Heart right ventricle (tissue), 16 donors: ENCODE data around the gene UNC5B. TPM values are rescaled to one million over a fixed set of nuclear protein-coding genes. Genes with fewer than 3 reads are reported as not detected.

Experiments
- ATAC-seq, 8 donors: fragments of 200-7000 bp; cut with Tn5 transposase; one replicate each; pipeline ENCODE4 v1.9.1; 2020; ENCODE audit warnings: mild to moderate bottlenecking in 8 of 8, moderate library complexity in 8 of 8, moderate number of reproducible peaks in 1 of 8
- DNase-seq, 2 donors: peaks; one replicate each; pipeline ENCODE4 v3.0.0-alpha.2; 2020
- H3K27ac ChIP-seq, 10 donors: fragments of 200-600 bp; sonication (generic) in 2 of 10; one replicate each; pipeline versions ENCODE4 v1.5.0 to v1.8.0; 2020 to 2022; ENCODE audit warnings: mild to moderate bottlenecking in 3 of 10
- H3K27me3 ChIP-seq, 7 donors: fragments of 200-600 bp; one replicate each; pipeline ENCODE4 v1.8.0; 2021 to 2022; ENCODE audit warnings: mild to moderate bottlenecking in 2 of 7
- H3K36me3 ChIP-seq, 9 donors: fragments of 200-600 bp; sonication (generic) in 1 of 9; one replicate each; pipeline versions ENCODE4 v1.5.0 to v1.8.0; 2020 to 2022; ENCODE audit warnings: mild to moderate bottlenecking in 2 of 9
- H3K4me1 ChIP-seq, 9 donors: fragments of 200-600 bp; sonication (generic) in 1 of 9; one replicate each; pipeline versions ENCODE4 v1.5.0 to v1.8.0; 2020 to 2022; ENCODE audit warnings: mild to moderate bottlenecking in 4 of 9
- H3K4me3 ChIP-seq, 10 donors: fragments of 200-600 bp; sonication (generic) in 2 of 10; one replicate each; pipeline versions ENCODE4 v1.5.0 to v1.8.0; 2020 to 2022; ENCODE audit warnings: mild to moderate bottlenecking in 7 of 10, moderate library complexity in 2 of 10
- H3K9me3 ChIP-seq, 11 donors: fragments of 200-600 bp in 10 of 11; sonication (generic) in 2 of 11; one replicate each; pipeline versions ENCODE4 v1.5.0 to v1.8.0; 2013 to 2022; ENCODE audit warnings: mild to moderate bottlenecking in 2 of 11, control low read depth in 1 of 11, moderate library complexity in 1 of 11
- WGBS, 2 donors: extraction: QIAGEN DNeasy Blood & Tissue Kit; methylation state at CpG; one replicate each; pipeline ENCODE4 v1.1.7; 2013; ENCODE audit warnings: inconsistent platforms in 1 of 2; 5-methylcytosine and 5-hydroxymethylcytosine counted together
- intact Hi-C, 10 donors: fragments of 100-400 bp; cut with DNase I; formaldehyde crosslinking; loops; one replicate each; pipeline versions ENCODE4 v1.11.1 to v1.14.2; 2022
- polyA plus RNA-seq, 2 donors: library from polyadenylated mRNA; stranded (reverse); fragments of 200-250 nt; gene quantifications; one replicate each; pipeline ENCODE4 v1.2.3, GENCODE V29; 2013
- total RNA-seq, 10 donors: library from RNA; stranded (reverse); fragmentation: NEBNext Ultra II Directional in 3 of 10; extraction: Animal tissue kit (Norgen Biotek cat#: 25700) in 3 of 10; gene quantifications; one replicate each; pipeline versions ENCODE4 v1.2.1 to v1.2.4, GENCODE V29; 2021 to 2023
- TF ChIP-seq, protein P1 (sequence below), 9 donors: fragments of 200-600 bp; sonication (generic) in 2 of 9; IDR thresholded peaks; one replicate each; pipeline versions ENCODE4 v1.5.0 to v1.8.0; 2021 to 2022; ENCODE audit warnings: antibody characterized with exemption in 9 of 9, mild to moderate bottlenecking in 5 of 9, moderate library complexity in 1 of 9
- donor health status: Arrhythmogenic right ventricular cardiomyopathy.
- donor health status: ischemic (EF 13 %, LVEDD 7.1; RV severe dilation, severe dysfunction).
- donor health status: healthy with polysubstance abuse.
- donor health status: DM: no; HTN: yes; CAD: no.
- donor health status: DM: no; HTN: no; CAD: no.
- donor health status: ischemic (EF 25% LVEDD 6.9; RV normal size, moderate dysfunction).
- donor health status: ischemic (EF 25% LVEDD 5.7; RV mildly dilated, moderate dysfunction).
- donor health status: healthy.
- donor health status: DM: yes; HTN: yes; CAD: no.
- donor health status: Ischemic cardiomyopathy.
- donor health status: ischemic (EF 35%, LVEDD 5.7; RV mildly dilated, moderate dysfunction).
- donor health status: nonischemic (EF 11% LVEDD 7.7; RV severe dilation, severe dysfunction).
- donor health status: DM: yes; HTN: yes; CAD: no.
- donor health status: PGD.
- donor health status: ischemic (EF 29% LVEDD 5.4; RV normal size, mild dysfunction).
- donor health status: nonischemic (EF 23%, LVEDD 6.1; RV moderate dilation, normal function).

UNC5B gene
- total and polyA plus RNA-seq, 12 donors, result 3.3 to 20.6 (median 12.1) TPM

DNA sequence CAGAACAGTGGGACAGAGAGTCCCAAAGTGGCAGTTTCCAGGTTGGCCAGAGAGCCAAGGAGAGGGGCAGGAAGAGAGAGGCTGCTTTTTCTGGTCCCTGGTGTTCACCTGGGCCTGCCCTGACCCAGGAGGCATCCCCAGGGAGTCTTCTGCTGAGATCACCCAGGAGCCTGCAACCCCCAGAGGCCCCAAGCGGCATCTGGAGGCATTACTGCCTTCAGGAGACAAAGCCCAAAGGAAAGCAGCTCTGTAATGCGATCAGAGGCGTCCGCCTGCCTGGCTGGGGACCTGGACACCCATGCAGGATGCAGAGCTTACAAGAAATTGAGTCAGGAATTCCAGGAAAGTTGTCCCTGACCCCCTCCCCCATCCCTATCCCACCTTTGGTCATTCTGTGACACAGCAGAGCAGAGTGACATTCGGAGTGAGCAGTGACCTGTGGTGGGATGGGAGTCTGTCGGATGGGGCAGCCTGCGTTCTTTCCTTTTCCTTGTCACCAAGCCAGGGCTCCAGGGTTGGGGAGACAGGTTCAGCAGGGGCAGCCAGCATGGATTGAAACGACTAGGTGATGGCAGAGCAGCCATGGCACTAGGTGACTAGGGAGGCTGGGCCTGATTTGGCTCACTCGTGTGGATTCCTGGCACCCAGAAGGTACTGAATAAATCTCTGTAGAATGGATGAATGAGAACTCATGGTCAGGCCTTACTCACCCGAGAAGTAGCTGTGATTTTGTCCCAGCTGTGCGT lies 10.4 kb downstream of the UNC5B start:
- Histone ChIP-seq H3K36me3 (peaks cover 0 to 4% (median 0%) of the 10 kb centered on the region in 9 donors), H3K4me3 (no peak overlapping the region), H3K27me3 (peaks cover 0 to 2% (median 0%) of the 10 kb centered on the region in 7 donors), H3K4me1 (peaks cover 5 to 66% (median 47%) of the 10 kb centered on the region in 9 donors), H3K27ac (no peak overlapping the region), H3K9me3 (no peaks in the 10 kb centered on the region)
- no peak for DNase-seq
- WGBS, 2 donors, result 78 to 83% methylated on average over 11 of the region's 11 CpGs
- no peak for ATAC-seq
- TF ChIP-seq, protein P1, sequence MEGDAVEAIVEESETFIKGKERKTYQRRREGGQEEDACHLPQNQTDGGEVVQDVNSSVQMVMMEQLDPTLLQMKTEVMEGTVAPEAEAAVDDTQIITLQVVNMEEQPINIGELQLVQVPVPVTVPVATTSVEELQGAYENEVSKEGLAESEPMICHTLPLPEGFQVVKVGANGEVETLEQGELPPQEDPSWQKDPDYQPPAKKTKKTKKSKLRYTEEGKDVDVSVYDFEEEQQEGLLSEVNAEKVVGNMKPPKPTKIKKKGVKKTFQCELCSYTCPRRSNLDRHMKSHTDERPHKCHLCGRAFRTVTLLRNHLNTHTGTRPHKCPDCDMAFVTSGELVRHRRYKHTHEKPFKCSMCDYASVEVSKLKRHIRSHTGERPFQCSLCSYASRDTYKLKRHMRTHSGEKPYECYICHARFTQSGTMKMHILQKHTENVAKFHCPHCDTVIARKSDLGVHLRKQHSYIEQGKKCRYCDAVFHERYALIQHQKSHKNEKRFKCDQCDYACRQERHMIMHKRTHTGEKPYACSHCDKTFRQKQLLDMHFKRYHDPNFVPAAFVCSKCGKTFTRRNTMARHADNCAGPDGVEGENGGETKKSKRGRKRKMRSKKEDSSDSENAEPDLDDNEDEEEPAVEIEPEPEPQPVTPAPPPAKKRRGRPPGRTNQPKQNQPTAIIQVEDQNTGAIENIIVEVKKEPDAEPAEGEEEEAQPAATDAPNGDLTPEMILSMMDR (IDR thresholded peaks at IDR 0.05), result no peak
- intact Hi-C loops, result no loop called here

DNA sequence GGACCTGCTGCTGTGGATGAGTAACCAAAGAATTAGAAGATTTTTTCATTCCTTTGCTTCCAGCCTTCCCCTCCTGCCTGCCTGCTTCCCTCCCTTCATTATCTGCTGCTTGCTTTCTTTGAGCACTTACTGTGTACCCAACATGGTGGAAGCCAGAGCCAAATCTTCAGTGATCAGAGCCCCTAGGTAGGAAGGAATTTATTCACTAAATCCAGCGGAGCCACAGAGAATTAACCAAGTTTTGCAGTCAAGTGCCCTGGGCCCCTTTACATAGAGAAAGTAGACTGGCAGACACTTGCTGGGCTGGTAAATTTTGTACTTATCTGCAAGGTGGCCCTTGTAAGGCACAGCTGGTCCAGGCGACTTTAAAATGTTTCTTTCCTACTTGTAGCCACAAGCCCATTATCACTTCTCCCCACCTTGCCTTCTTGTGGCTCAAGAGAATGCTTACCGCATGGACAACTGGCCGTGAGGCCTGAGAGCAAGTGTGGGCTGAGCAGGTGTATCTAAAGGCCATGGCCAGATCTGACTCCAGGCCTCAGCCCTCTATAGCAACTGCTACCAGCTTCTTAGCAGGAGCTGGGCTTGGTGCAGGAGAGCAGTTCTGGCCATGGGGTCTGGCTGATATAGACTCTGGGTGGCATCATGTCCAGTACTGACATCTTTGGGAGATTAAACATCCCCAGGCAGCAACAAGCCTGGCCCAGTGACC lies 11.1 kb downstream of the UNC5B start:
- Histone ChIP-seq H3K27ac (peak overlapping the region in 1 of 10 donors; percentile 48), H3K4me3 (no peak overlapping the region), H3K9me3 (no peaks in the 10 kb centered on the region), H3K4me1 (peaks cover 2 to 61% (median 40%) of the 10 kb centered on the region in 9 donors), H3K36me3 (peaks cover 0 to 4% (median 0%) of the 10 kb centered on the region in 9 donors), H3K27me3 (no peaks in the 10 kb centered on the region)
- TF ChIP-seq, protein P1 (IDR thresholded peaks at IDR 0.05), result no peak
- 91 to 95% methylated on average over 4 of the region's 4 CpGs for WGBS, 2 donors
- no peak for DNase-seq
- intact Hi-C loops, result no loop called here
- peak in 1 of 8 donors; percentile 11 for ATAC-seq

DNA sequence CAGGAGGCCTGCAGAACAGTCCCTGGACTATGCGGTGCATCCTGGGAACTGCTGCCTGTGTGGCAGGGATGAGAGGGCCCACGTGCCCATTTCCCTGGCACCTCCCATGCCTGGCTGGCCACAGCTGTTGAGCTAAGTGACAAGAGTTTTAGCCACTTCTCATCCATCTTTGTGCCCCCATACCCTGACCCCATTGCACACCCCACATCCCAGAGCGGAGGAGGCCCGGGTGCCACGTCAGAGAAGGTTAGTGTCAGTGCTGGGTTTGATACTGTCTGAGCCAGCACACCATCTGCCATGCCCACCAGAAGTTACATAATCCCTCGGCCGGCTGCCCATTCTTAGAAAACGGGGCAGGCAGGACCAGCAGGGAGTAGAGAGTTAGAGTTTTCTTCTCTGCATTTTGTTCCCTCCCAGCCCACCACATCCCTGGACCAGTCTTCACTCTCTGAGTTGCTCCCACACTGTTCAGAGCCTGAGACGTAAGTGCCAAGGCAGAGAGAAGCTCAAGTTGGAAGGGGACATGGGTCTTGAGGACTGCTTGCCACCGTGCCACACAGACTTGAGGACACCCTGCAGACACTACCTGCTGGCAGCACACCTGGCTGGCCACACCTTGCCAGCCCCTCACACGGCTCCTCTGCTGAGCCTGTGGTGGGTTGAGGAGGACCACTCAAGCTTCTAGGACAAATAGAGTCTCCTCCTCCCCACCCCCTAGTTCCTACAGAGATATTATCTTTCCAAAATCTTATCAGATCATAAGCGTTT lies 13.1 kb downstream of the UNC5B start:
- H3K4me1 ChIP-seq, result peaks cover 3 to 61% (median 39%) of the 10 kb centered on the region in 9 donors
- no peaks in the 10 kb centered on the region for H3K9me3 ChIP-seq
- no peak for ATAC-seq
- H3K27ac ChIP-seq, result no peak overlapping the region
- H3K4me3 ChIP-seq, result no peak overlapping the region
- no peak for DNase-seq
- peaks cover 0 to 4% (median 0%) of the 10 kb centered on the region in 9 donors for H3K36me3 ChIP-seq
- WGBS, 2 donors, result 74 to 79% methylated on average over 12 of the region's 12 CpGs
- H3K27me3 ChIP-seq, result no peaks in the 10 kb centered on the region
- intact Hi-C loops, result no loop called here
- TF ChIP-seq, protein P1 (IDR thresholded peaks at IDR 0.05), result no peak
